H9 (cell line): ENCODE measurements around the gene MAP1B. TPM values are rescaled to one million over a fixed set of nuclear protein-coding genes. Genes with fewer than 3 reads are reported as not detected.

Experiments
- DNase-seq: peaks from one replicate; pipeline ENCODE4 v3.0.0-alpha.2; 2017
- H2AFZ ChIP-seq: one replicate; pipeline ENCODE4 v1.6.1; 2013; ENCODE audit warnings: mild to moderate bottlenecking, low read length, control low read depth, moderate library complexity
- H2AK5ac ChIP-seq: 2 replicates; pipeline ENCODE4 v1.6.1; 2013; ENCODE audit warnings: low read length, control low read depth, mixed read lengths; ENCODE audit not compliant: insufficient read length
- H2BK120ac ChIP-seq: one replicate; pipeline ENCODE4 v1.6.1; 2013; ENCODE audit warnings: low read depth, mild to moderate bottlenecking, low read length, control low read depth, inconsistent platforms; ENCODE audit not compliant: poor library complexity, severe bottlenecking
- H2BK12ac ChIP-seq: 2 replicates; pipeline ENCODE4 v1.6.1; 2013; ENCODE audit warnings: low read length, control low read depth, mixed read lengths, low read depth; ENCODE audit not compliant: insufficient read length
- H2BK15ac ChIP-seq: 2 replicates; pipeline ENCODE4 v1.6.1; 2013; ENCODE audit warnings: low read depth, low read length, control low read depth
- H2BK20ac ChIP-seq: one replicate; pipeline ENCODE4 v1.6.1; 2013; ENCODE audit warnings: low read depth, mild to moderate bottlenecking, low read length, control low read depth, inconsistent platforms; ENCODE audit not compliant: poor library complexity, severe bottlenecking
- H2BK5ac ChIP-seq: 2 replicates; pipeline ENCODE4 v1.6.1; 2013; ENCODE audit warnings: low read length, control low read depth, mixed read lengths; ENCODE audit not compliant: insufficient read length
- H3K14ac ChIP-seq: 2 replicates; pipeline ENCODE4 v1.6.1; 2013; ENCODE audit warnings: low read length, control low read depth; ENCODE audit not compliant: insufficient read depth
- H3K18ac ChIP-seq: 2 replicates; pipeline ENCODE4 v1.6.1; 2013; ENCODE audit warnings: low read depth, mild to moderate bottlenecking, mixed read lengths, low read length, control low read depth; ENCODE audit not compliant: insufficient read length
- H3K23ac ChIP-seq: 2 replicates; pipeline ENCODE4 v1.6.1; 2013; ENCODE audit warnings: low read length, control low read depth, mixed read lengths, low read depth; ENCODE audit not compliant: insufficient read length
- H3K23me2 ChIP-seq: 2 replicates; pipeline ENCODE4 v1.6.1; 2013; ENCODE audit warnings: low read depth, mild to moderate bottlenecking, mixed read lengths, low read length, control low read depth; ENCODE audit not compliant: insufficient read length, poor library complexity, severe bottlenecking
- H3K27ac ChIP-seq: 2 replicates; pipeline ENCODE4 v1.5.1; 2013; ENCODE audit warnings: low read length, control low read depth, mixed read lengths, low read depth; ENCODE audit not compliant: insufficient read length
- H3K27me3 ChIP-seq: 2 replicates; pipeline ENCODE4 v1.6.1; 2013; ENCODE audit warnings: low read length, control low read depth, inconsistent platforms; ENCODE audit not compliant: insufficient read depth
- H3K4ac ChIP-seq: 2 replicates; pipeline ENCODE4 v1.6.1; 2013; ENCODE audit warnings: low read depth, mild to moderate bottlenecking, control low read depth, inconsistent platforms, low read length, moderate library complexity
- H3K4me1 ChIP-seq: 2 replicates; pipeline ENCODE4 v1.6.1; 2013; ENCODE audit warnings: low read length, control low read depth, inconsistent platforms; ENCODE audit not compliant: insufficient read depth
- H3K4me2 ChIP-seq: 2 replicates; pipeline ENCODE4 v1.6.1; 2013; ENCODE audit warnings: low read length, control low read depth, mixed read lengths; ENCODE audit not compliant: insufficient read length, insufficient read depth
- H3K56ac ChIP-seq: 2 replicates; pipeline ENCODE4 v1.6.1; 2013; ENCODE audit warnings: low read depth, mild to moderate bottlenecking, mixed read lengths, low read length, control low read depth; ENCODE audit not compliant: insufficient read length
- H3K79me1 ChIP-seq: 2 replicates; pipeline ENCODE4 v1.6.1; 2013; ENCODE audit warnings: low read depth, mild to moderate bottlenecking, moderate library complexity, low read length, control low read depth, inconsistent platforms; ENCODE audit not compliant: insufficient read depth, poor library complexity, severe bottlenecking
- H3K79me2 ChIP-seq: 2 replicates; pipeline ENCODE4 v1.6.1; 2013; ENCODE audit warnings: low read length, control low read depth, inconsistent platforms; ENCODE audit not compliant: insufficient read depth
- H3K9ac ChIP-seq: 2 replicates; pipeline ENCODE4 v1.6.1; 2013; ENCODE audit warnings: low read length, control low read depth, mixed read lengths; ENCODE audit not compliant: insufficient read length; ENCODE audit errors: extremely low read depth
- H3K9me3 ChIP-seq: one replicate; pipeline ENCODE4 v1.6.1; 2013; ENCODE audit warnings: low read depth, low read length, inconsistent platforms; ENCODE audit not compliant: control insufficient read depth
- H3T11ph ChIP-seq: one replicate; pipeline ENCODE4 v1.6.1; 2013; ENCODE audit warnings: mild to moderate bottlenecking, low read length, control low read depth, inconsistent platforms
- H4K20me1 ChIP-seq: one replicate; pipeline ENCODE4 v1.6.1; 2013; ENCODE audit not compliant: control insufficient read depth, insufficient read length, insufficient read depth
- H4K5ac ChIP-seq: 2 replicates; pipeline ENCODE4 v1.6.1; 2013; ENCODE audit warnings: low read depth, mild to moderate bottlenecking, mixed read lengths, low read length, control low read depth; ENCODE audit not compliant: insufficient read length
- H4K8ac ChIP-seq: replicated peaks from 2 replicates; pipeline ENCODE4 v1.6.1; 2013; ENCODE audit warnings: low read length, control low read depth, mixed read lengths, low read depth; ENCODE audit not compliant: insufficient read length
- H4K91ac ChIP-seq: 2 replicates; pipeline ENCODE4 v1.6.1; 2013; ENCODE audit warnings: low read depth, mild to moderate bottlenecking, moderate library complexity, mixed read lengths, low read length, control low read depth; ENCODE audit not compliant: insufficient read length
- H3K27ac Mint-ChIP-seq, 3 experiments: 2 replicates in 2 of 3; 3 replicates in 1 of 3; pipeline ENCODE4 v1.8.0; 2020 to 2021; ENCODE audit warnings: mixed read lengths in 3 of 3, mild to moderate bottlenecking in 1 of 3, moderate library complexity in 1 of 3
- H3K27me3 Mint-ChIP-seq: 2 replicates; pipeline ENCODE4 v1.8.0; 2021; ENCODE audit warnings: low read depth, mild to moderate bottlenecking, moderate library complexity, mixed read lengths
- H3K36me3 Mint-ChIP-seq, 3 experiments: 2 replicates in 2 of 3; 3 replicates in 1 of 3; pipeline ENCODE4 v1.8.0; 2020 to 2021; ENCODE audit warnings: low read depth in 3 of 3, mixed read lengths in 3 of 3; ENCODE audit not compliant: insufficient read depth in 1 of 3
- H3K4me1 Mint-ChIP-seq, 2 experiments: 2 replicates each; pipeline ENCODE4 v1.8.0; 2020; ENCODE audit warnings: mixed read lengths in 2 of 2
- H3K4me3 Mint-ChIP-seq, 2 experiments: 2 replicates in 1 of 2; 3 replicates in 1 of 2; pipeline ENCODE4 v1.8.0; 2020 to 2021; ENCODE audit warnings: mild to moderate bottlenecking in 2 of 2, mixed read lengths in 2 of 2, moderate library complexity in 1 of 2
- H3K9me3 Mint-ChIP-seq, 2 experiments: 2 replicates in 1 of 2; 3 replicates in 1 of 2; pipeline ENCODE4 v1.8.0; 2020; ENCODE audit warnings: mild to moderate bottlenecking in 2 of 2, mixed read lengths in 2 of 2, moderate library complexity in 1 of 2
- WGBS: extraction: QIAGEN DNeasy Blood & Tissue Kit; methylation state at CpG from one replicate; pipeline ENCODE4 v1.1.7; 2013; ENCODE audit warnings: missing lambda C conversion rate, low lambda C conversion rate, mixed read lengths; ENCODE audit not compliant: insufficient read length; ENCODE audit errors: extremely low coverage; 5-methylcytosine and 5-hydroxymethylcytosine counted together
- total RNA-seq: library from RNA; stranded (reverse); gene quantifications from 2 replicates; pipeline ENCODE4 v1.2.1, GENCODE V29; 2021
- TF ChIP-seq, protein P1 (sequence below): fragments of 200-600 bp; sonication (generic); conservative IDR thresholded peaks from 3 replicates; pipeline ENCODE4 v1.8.0; 2021; ENCODE audit warnings: antibody characterized with exemption, mild to moderate bottlenecking

The MAP1B gene
- total RNA-seq, 1 experiment from 2014 or later = 67.5 TPM

- H2BK120ac ChIP-seq = no peak overlapping the region
- H2BK5ac ChIP-seq = no peak overlapping the region
- no peak overlapping the region for H2BK15ac ChIP-seq
- no peaks in the 10 kb centered on the region for H3K9me3 ChIP-seq
- no peak overlapping the region for H4K5ac ChIP-seq
- Mint-ChIP-seq H3K4me1 (peaks cover 42 to 44% of the 10 kb centered on the region in 2 experiments), H3K27ac (no peak overlapping the region), H3K4me3 (no peak overlapping the region), H3K27me3 (peaks cover 11% of the 10 kb centered on the region), H3K36me3 (peaks cover 3 to 17% (median 6%) of the 10 kb centered on the region in 3 experiments; a peak in 5 of 7 replicates), H3K9me3 (no peaks in the 10 kb centered on the region; a peak in 1 of 5 replicates)
- H3K14ac ChIP-seq = no peak overlapping the region; the same call in 1 of the 2 replicates
- H3K9ac ChIP-seq = no peak overlapping the region
- H3K4ac ChIP-seq = no peak overlapping the region
- H4K91ac ChIP-seq = no peak overlapping the region
- H3K79me2 ChIP-seq = no peaks in the 10 kb centered on the region
- H3K4me2 ChIP-seq = no peak overlapping the region
- no peak overlapping the region for H2AFZ ChIP-seq
- H4K20me1 ChIP-seq = no peaks in the 10 kb centered on the region
- H3K23ac ChIP-seq = no peak overlapping the region
- no peak overlapping the region for H4K8ac ChIP-seq
- H3K27me3 ChIP-seq = no peaks in the 10 kb centered on the region
- H3T11ph ChIP-seq = no peak overlapping the region
- H3K23me2 ChIP-seq = no peaks in the 10 kb centered on the region
- H2BK12ac ChIP-seq = no peak overlapping the region
- TF ChIP-seq, protein P1, sequence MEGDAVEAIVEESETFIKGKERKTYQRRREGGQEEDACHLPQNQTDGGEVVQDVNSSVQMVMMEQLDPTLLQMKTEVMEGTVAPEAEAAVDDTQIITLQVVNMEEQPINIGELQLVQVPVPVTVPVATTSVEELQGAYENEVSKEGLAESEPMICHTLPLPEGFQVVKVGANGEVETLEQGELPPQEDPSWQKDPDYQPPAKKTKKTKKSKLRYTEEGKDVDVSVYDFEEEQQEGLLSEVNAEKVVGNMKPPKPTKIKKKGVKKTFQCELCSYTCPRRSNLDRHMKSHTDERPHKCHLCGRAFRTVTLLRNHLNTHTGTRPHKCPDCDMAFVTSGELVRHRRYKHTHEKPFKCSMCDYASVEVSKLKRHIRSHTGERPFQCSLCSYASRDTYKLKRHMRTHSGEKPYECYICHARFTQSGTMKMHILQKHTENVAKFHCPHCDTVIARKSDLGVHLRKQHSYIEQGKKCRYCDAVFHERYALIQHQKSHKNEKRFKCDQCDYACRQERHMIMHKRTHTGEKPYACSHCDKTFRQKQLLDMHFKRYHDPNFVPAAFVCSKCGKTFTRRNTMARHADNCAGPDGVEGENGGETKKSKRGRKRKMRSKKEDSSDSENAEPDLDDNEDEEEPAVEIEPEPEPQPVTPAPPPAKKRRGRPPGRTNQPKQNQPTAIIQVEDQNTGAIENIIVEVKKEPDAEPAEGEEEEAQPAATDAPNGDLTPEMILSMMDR = no peak
- no peaks in the 10 kb centered on the region for H3K79me1 ChIP-seq
- H3K18ac ChIP-seq = no peak overlapping the region
- no peak overlapping the region for H3K27ac ChIP-seq
- no peaks in the 10 kb centered on the region; the same call in 1 of the 2 replicates for H3K4me1 ChIP-seq
- H2BK20ac ChIP-seq = no peak overlapping the region
- H2AK5ac ChIP-seq = no peak overlapping the region
- no peak overlapping the region for H3K56ac ChIP-seq
- DNase-seq = no peak
- no CpG with 5 or more reads among the region's 6 CpGs for WGBS
Observed at GRCh38 chr5:72210888-72211678, 103.8 kb downstream of the MAP1B start.
